NCI-H526 (cell line): ENCODE measurements around the gene KIF1A.

Experiments
- DNase-seq, 2 experiments: peaks; one replicate each; lab custom pipeline; 2025; lab: John Stamatoyannopoulos, UW

KIF1A gene

GRCh38 chr2:240819858-240820606, at the start of gene KIF1A:
TSS of gene KIF1A (minus strand) at chr2:240820219. CDS start at chr2:240797752, 22,467 bp downstream.
- peak; percentile 72 to 98 for DNase-seq

GRCh38 chr2:240869109-240869955, 49.3 kb upstream of the KIF1A start:
- DNase-seq = no peak

GRCh38 chr2:240868286-240869108, 48.5 kb upstream of the KIF1A start, which contains the start of gene AGXT:
TSS of gene AGXT (plus strand) at chr2:240868824. CDS start at chr2:240868866, 42 bp downstream.
- DNase-seq = no peak

- DNase-seq = no peak
Observed at GRCh38 chr2:240865391-240865790, 45.4 kb upstream of the KIF1A start.

GRCh38 chr2:240864475-240864874, 44.5 kb upstream of the KIF1A start:
- no peak for DNase-seq

- DNase-seq = no peak
Observed at GRCh38 chr2:240861547-240861946, 41.5 kb upstream of the KIF1A start.

- DNase-seq = no peak
Observed at GRCh38 chr2:240858871-240859270, 38.9 kb upstream of the KIF1A start.

- DNase-seq = no peak
Observed at GRCh38 chr2:240858321-240858720, 38.3 kb upstream of the KIF1A start.

GRCh38 chr2:240857039-240858008, 37.3 kb upstream of the KIF1A start:
- DNase-seq = no peak

GRCh38 chr2:240856151-240856980, 36.3 kb upstream of the KIF1A start:
- peak in 1 of 2 experiments; percentile 62 for DNase-seq

- no peak for DNase-seq
Observed at GRCh38 chr2:240855670-240856069, 35.7 kb upstream of the KIF1A start.

GRCh38 chr2:240852671-240853314, 32.8 kb upstream of the KIF1A start:
- no peak for DNase-seq

GRCh38 chr2:240851078-240851991, 31.3 kb upstream of the KIF1A start:
- DNase-seq = peak; percentile 48 to 87

- DNase-seq = no peak
Observed at GRCh38 chr2:240850756-240851077, 30.7 kb upstream of the KIF1A start.

GRCh38 chr2:240850026-240850425, 30.0 kb upstream of the KIF1A start:
- no peak for DNase-seq

- DNase-seq = no peak
Observed at GRCh38 chr2:240848900-240849680, 29.1 kb upstream of the KIF1A start.

GRCh38 chr2:240847817-240848216, 27.8 kb upstream of the KIF1A start:
- no peak for DNase-seq
